ENCODE data around the gene AP4S1.
"Not testable (repeated sequence)": the region's sequence is repeated elsewhere in the genome, so short reads cannot be mapped to it uniquely, and the experiment has no call there.

Gene AP4S1

DNA sequence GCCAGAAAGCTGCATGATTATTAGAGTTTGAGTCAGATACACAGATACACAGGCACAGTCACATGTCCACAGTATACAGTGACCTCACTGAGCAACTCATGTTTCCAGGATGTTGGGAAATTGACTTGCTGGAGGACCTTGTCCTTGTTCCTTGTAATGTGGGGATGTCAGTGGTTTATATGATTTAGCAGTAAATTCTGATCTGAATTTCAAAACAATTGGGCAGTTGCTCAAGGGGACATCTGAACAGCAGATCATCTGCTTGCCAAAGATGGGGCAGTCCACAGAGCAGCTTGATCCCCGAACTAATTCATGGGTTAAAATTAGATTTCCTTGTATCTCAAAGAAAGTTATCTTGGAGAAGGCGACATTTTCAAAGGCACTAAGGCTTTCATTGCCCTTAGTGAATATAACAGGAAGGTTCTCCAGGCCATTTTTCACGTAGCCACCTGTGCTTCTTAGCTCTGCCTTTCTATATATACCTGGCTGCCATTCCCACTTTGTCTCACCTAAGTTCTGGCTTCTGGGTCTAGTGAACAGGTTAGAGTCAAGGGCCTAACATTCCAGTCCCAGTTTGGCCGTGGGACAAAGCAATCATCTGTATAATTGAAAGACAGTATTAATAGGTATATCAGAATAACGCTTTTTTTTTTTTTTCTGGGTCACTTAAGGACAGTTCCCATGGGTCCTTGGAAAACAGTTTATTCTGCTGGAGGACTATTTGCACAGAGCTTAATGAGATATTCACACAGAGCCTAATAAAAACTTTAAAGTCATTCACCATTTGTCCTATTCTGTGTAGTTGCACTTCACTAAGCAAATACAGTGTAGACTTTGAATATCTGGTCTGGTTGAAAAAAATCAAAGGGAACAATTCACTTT lies 65.7 kb downstream of the AP4S1 start:
- peak; percentile 45 for DNase-seq

DNA sequence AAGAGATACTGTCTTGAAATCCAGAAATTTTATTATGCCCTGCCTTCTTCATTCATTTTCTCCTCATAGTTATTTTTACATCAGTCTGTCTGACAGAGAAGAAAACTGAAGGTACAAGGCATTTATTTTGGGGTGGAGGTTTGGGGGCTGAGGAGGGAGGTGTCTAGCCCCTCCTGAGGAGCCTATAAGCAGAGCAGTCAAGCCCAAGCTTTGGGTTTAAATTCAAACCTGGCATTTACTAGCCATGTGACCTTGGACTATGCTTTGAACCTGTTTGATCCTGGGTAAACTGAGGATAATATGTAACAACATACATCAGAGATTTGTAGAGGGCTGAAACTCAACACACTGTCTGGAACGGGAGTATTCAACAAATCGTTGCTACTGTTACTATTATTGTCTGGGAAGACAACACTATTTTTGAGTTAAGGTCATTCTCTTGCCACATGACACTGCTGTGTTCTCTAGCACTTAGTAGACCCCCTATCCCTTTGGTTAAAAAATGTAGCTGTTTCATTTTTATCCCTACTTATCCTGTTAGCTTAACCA lies 66.8 kb downstream of the AP4S1 start:
- DNase-seq, result no peak

DNA sequence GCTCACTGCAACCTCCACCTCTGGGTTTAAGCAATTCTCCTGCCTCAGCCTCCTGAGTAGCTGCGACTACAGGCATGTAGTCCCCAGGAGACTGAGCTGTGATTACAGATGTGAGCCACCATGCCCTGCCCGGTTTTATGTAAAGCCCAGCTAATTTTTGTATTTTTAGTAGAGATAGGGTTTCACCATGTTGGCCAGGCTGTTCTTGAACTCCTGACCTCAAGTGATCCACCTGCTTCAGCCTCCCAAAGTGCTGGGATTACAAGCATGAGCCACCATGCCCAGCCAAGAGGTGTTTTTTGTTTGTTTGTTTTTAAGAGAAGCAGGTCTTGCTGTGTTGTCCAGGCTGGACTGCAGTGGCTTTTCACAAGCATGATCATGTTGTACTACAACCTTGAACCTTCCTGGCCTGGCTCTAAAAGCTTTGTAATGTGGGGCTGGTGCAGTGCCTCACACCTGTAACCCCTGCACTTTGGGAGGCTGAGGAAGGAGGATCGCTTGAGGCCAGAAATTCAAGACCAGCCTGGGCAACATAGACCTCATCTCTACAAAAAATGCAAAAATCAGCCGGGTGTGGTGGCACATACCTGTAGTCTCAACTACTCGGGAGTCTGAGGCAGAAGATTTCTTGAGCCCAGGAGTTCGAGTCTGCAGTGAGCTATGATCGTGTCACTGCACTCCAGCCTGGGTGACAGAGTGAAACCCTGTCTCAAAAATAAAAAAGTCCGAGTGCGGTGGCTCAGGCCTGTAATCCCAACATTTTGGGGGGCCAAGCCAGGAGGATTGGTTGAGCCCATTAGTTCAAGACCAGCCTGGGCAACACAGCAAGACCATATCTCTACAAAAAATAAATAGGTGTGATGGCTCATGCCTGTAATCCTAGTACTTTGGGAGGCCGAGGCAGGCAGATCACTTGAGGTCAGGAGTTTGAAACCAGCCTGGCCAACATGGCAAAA lies 68.7 kb downstream of the AP4S1 start:
- DNase-seq, result not testable (repeated sequence)

DNA sequence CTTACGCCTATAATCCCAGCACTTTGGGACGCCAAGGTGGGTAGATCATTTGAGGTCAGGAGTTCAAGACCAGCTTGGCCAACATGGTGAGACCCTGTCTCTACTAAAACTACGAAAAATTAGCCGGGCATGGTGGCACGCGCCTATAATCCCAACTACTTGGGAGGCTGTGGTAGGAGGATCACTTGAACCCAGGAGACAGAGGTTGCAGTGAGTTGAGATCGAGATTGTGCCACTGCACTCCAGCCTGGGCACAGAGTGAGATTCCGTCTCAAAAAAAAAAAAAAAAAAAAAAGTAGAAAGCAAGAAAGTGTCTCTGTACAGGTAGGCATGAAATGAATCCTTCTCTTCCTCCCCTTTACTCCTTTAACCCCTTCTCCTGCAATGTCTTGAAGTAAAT lies 70.4 kb downstream of the AP4S1 start:
- DNase-seq, result not testable (repeated sequence)

DNA sequence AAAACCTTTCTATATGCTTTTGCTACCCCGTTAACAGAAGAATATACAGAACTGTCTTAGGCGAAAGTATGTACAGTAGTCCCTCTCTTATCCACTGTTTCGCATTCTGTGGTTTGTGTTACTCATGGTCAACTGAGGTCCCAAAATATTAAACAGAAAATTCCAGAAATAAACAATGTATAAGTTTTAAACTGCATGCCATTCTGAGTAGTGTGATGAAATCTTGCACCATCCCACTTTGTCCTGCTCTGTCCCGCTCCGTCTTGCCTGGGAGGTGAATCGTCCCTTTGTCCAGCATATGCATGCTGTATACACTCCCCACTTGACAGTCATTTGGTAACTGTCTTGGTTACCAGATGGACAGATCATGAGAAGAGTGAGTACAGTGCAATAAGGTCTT lies 70.8 kb downstream of the AP4S1 start:
- DNase-seq, result no peak

DNA sequence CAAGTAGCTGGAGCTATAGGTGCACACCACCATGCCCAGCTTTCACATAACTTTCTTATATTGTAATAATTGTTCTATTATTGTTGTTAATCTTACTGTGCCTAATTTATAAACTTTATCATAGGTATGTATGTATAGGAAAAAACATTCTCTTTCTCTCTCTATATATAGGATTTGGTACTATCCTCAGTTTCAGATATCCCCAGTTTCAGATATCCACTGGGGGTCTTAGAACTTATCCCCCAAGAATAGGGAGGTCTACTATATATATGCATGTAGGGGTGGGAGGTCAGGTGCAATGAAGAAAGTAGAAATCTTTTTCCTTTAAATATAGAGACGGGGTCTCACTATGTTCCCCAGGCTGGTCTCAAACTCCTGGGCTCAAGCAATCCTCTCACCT lies 71.6 kb downstream of the AP4S1 start:
- no peak for DNase-seq

DNA sequence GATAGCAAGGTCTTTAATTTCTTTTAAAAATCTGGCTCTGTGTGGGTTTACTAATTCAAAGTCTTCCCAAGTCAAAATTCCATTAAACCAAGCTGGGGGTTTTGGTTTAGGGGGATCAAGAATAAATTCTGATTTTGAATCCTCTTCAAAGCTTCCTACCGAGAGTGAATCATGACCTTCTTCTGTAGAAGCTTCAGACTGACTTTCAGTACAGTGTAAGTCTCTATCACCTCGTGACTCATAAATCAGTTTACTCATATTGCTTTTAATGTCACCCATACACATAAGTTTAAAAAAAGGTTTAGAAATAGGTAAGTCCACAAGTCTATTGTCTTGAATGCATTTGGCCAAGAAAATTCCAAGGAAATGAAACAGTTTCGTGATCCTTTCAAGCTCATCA lies 81.3 kb downstream of the AP4S1 start:
- DNase-seq, result no peak

DNA sequence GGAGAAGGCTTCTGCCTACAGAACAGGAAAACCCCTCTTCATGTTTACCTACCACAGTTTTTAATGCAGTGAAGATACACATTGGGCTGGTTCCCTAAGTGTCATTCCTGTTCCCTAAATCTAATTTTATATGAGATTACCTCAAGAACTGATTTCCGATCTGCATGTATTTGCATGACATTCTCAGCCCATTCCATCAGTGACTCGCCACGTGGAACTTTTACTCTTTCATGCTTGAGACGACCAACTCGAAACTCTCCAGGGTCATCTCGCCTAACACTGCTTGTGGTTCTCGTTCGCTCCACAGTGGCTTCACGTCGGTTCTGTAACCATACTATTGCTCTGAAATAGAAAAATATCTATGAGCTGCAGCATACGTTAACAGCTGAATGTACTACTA lies 83.8 kb downstream of the AP4S1 start:
- DNase-seq, result no peak

DNA sequence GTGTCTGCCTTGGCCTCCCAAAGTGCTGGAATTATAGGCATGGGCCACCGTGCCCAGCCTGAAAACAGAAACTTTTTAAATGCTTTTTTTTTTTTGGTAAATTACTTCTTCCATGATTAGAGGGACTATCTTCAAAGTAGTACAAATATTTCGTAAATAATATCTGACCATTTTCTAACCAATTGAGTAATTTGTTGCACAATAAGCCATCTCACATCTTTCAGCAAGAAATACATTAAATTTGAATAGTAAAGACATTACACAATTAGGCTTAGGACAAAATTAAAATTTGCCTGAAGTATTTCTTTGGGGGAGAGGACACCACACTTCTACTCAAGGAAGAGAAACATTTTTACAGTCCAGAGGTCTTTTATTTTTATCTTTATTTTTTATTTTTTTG lies 85.4 kb downstream of the AP4S1 start:
- no peak for DNase-seq

DNA sequence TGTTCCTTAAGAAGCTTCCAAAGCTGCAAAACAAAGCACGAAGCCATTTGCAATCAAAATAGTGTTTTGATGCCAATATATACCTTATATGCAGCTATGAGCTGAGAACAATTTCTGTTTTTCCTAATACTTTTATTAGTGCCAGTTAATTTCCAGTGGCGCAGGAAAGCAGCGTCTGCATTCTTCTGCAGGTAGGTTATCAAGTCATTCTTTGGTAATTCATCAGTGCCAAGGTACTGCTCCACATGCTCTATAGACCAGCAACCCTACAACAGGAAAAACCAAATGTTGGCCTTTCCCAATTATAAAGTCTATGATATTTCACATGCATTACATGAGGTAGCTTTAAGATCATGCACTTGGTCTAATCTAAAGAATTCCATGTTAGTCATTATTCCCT lies 88.3 kb downstream of the AP4S1 start:
- DNase-seq, result no peak

DNA sequence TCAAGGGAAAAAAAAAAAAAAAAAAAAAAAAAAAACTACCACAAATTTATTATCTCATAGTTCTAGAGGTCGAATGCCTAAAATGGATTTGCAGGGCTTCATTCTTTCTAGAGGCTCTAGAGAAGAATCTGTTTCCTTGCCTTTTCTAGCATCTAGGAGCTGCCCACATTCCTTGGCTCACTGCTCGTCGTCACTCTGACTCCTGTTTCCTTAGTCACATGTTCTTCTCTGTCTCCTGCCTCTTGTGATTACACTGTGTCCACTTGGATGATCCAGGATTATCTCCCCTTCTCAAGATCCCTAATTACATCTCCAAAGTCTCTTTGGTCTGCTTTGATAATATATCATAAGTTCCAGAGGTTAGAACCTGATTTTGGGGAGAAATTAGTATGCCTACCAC lies 93.4 kb downstream of the AP4S1 start:
- no peak for DNase-seq

DNA sequence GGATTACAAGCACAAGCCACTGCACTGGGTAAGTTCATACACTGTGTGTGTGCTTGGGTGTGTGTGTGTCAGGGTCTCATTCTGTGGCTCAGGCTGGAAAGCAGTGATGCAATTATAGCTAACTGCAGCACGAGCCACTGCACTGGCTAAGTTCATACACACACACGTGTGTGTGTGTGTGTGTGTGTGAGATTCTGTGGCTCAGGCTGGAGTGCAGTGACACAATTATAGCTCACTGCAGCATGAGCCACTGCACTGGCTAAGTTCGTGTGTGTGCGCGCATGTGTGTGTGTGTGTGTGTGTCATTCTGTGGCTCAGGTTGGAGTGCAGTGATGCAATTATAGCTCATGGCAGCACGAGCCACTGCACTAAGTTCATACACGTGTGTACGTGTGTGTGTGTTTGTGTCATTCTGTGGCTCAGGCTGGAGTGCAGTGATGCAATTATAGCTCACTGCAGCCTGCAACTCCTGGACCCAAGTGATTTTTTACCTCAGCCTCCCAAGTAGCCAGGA lies 96.7 kb downstream of the AP4S1 start:
- no peak for DNase-seq

DNA sequence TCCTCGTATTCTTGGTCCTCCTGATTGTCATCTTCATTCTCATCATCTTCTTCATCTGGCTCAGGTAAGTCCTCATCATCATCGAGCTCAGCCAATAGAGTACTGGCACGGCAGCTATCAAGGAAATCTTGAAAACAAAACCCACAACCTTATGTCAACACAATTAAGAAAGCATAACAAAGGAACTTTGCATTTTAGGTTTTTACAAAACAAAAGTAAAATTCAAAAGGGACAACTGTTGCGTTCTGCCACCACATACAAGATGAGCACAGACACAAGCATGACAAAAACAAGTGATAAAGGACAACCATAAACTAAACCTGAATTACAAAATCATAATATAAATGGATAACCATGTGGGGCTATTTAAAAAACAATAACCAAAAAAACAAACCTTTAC lies 97.5 kb downstream of the AP4S1 start:
- no peak for DNase-seq

DNA sequence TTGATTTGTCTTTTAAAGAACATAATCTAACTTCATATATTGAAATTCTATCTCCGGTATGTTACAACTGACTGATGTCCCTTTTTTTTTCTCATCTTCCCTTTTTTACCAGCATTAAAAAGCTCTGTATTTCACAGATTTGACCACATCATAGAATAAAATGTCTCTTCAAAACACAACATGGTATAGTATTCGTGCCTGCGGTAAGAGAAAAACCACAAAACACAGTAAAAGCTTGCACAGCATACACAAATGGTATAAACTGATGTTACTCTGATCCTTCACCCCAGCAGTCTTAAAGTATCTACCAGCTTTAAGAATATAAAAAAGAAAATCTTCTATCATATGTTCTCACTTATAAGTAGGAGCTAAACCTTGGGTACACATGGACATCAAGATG lies 98.7 kb downstream of the AP4S1 start:
- no peak for DNase-seq

DNA sequence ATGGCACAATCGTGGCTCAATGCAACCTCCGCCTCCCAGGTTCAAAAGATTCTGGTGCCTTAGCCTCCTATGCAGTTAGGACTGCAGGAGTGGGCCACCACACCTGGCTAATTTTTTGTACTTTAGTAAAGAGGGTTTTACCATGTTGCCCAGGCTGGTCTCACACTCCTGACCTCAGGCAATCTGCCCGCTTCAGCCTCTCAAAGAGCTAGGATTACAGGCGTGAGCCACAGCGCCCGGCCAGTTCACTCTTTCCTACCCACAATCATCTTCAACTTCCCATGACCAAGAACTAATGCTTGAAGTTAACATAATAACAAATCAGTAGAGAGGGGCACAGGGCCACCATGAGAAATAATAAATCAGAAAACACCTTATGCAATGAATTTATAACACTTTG lies 99.8 kb downstream of the AP4S1 start:
- DNase-seq, result no peak

DNA sequence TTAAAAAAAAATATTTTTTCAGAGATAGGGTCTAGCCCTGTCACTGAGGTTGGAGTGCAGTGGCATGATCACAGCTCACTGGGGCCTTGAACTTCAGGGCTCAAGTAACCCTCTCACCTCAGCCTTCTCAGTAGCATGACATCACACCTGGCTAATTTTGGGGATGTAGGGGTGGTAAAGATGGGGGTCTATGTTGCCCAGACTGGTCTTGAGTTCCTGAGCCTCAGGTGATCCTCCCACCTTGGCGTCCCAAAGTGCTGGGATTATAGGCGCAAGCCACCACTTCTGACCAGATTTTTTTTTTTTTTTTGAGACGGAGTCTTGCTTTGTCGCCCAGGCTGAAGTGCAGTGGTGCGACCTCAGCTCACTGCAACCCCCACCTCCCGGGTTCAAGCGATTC lies 101.2 kb downstream of the AP4S1 start:
- no peak for DNase-seq

DNA sequence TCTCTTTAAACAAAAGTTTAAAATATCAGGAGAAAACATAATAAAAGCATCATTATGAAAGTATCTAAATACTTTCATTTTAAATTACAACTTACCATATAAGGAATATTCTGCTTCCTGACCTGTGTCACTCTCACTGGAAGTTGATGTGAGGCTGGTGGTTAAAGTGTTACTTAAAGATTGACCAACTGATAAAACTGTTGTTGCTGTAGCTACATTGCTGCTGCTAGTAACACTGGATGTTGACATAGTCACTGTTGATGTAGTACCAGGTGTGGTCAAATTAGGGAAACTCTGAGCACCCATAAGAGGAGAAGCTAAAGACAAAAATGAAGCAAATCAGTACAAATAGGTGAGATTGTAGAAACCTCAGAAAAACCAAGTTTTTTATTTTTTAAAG lies 102.2 kb downstream of the AP4S1 start:
- DNase-seq, result peak; percentile 29

DNA sequence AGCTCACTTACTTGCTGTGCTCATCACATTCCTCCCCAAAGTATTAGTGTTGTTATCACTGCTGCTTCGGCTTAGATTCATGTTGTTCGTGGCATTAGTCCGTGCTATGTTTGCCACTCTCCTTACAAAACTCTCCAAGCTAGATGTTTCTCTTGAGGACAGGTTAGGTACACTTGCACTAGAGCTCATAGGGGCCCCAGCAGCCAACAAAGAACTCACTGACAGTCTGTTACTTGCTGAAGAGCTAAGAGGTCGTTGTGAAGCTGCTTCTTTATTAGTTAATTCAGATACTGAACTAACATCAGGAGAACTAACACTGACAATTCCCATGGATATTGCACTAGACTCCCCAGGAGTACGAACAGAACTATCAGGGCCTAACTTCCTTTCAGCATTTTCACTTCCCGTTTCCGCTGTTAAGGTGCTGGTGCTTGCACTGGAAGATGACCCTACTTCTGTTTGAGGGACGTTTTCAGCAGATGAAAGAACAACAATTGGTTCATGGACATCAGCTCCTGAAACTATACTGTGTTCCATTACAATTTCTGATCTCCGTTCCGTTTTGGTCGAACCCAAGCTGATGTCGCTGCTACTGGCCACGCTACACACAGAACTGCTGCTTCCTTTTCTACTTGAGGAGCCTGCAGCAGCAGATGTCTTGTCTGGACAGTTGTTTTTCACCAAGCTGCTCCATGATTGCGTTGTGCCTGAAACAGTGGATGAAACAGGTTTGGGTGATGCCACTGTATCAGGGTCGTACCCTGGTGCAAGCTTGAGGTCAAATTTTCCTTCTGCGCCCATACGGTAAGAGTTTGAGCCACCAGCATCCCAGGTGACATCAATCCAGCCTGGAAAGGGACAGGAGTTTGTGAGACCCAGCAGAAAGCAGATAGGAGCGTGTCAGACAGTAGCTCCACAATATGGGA lies 103.4 kb downstream of the AP4S1 start:
- no peak for DNase-seq

DNA sequence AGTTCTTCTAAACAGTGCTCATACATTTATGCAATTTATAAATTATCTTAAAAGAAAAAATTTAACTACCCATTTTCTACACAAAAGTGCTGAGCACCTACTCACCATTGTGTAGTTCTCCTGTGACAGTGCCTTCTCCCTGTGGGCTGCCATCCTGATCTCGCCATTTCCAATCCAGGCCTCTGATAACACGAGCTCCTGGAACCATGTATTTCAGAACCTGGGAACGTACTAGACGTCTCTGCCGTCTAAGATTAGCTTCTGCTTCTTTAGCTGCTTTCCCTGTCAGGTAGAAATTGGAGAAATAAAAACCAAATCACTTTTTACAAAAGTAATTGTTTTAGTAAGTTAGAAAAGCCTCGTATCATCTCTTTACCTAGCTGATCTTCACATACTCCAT lies 107.7 kb downstream of the AP4S1 start:
- no peak for DNase-seq

DNA sequence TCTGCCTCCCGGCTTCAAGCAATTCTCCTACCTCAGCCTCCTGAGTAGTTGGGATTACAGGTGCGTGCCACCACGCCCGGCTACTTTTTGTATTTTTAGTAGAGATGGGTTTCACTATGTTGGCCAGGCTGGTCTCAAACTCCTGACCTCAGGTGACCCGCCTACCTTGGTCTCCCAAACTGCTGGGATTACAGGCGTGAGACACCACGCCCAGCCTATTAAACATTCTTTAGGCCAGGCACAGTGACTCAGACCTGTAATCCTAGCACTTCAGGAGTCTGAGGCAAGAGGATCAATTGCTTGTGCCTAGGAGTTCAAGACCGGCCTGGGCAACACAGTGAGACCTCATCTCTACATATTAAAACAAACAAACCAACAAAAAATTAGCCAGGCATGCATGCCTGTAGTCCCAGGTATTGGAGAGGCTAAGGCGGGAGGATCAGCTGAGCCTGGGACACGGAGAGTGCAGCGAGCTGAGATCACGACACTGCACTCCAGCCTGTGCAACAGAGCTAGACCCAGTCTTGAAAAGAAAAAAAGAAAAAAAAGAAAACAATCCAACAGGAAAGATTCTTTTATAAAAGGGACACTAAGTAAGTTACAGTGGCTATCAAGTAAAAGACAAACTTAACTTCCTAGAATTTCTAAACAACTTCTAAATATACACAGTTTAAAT lies 111.9 kb downstream of the AP4S1 start:
- DNase-seq, result no peak

DNA sequence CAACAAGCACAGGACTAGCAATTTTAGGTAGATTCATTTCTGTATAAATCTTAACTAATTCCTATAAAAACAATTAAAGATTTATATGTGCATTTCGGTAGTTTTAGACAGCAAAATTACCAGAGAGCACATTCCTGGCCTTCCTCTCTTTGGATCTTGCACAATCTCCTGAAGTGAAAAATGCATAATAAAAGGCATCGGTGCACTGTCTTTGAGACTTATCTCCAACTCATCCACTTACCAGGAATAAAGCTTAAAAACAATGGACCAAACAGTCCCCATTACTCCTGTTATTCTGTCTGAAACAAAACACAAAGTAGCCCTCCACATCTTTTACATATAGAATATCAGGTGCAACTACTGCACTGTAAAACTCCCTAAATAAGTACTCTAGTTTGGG lies 112.9 kb downstream of the AP4S1 start:
- DNase-seq, result no peak
